SK-MEL-5 (cell line): ENCODE results near the gene TMEM266. TPM values are rescaled to one million over a fixed set of nuclear protein-coding genes. Genes with fewer than 3 reads are reported as not detected.

Source experiments
- DNase-seq: peaks from one replicate; pipeline ENCODE4 v3.0.0-alpha.2; 2016; ENCODE audit warnings: low read depth, low spot score
- in situ Hi-C: cut with HindIII; loops from 2 replicates; pipeline ENCODE4 v1.10.0; 2016; ENCODE audit warnings: low sequenced_read_pairs, high pct_unique_total_duplicates, low pct_unique_long_range_greater_than_20kb
- total RNA-seq: library from RNA; depleted of rRNA; stranded (reverse); fragments of >200 nt; shearing (Covaris generic); gene quantifications from 2 replicates; pipeline ENCODE4 v1.2.3, GENCODE V29; 2014; rRNA removed

The TMEM266 gene
- total RNA-seq, 1 experiment from 2014 or later: 1.9 TPM

- in situ Hi-C loops: no loop called here
- DNase-seq: peak; percentile 72
Measured at GRCh38 chr15:76235186-76235826, 175.5 kb downstream of the TMEM266 start.

- in situ Hi-C loops: no loop called here
- DNase-seq: no peak
Measured at GRCh38 chr15:76236350-76236749, 176.6 kb downstream of the TMEM266 start.

- in situ Hi-C loops: no loop called here
- DNase-seq: no peak
Measured at GRCh38 chr15:76239786-76240185, 180.0 kb downstream of the TMEM266 start.

- no peak for DNase-seq
- in situ Hi-C loops: no loop called here
Measured at GRCh38 chr15:76245072-76245610, 185.4 kb downstream of the TMEM266 start.

- no peak for DNase-seq
- in situ Hi-C loops: no loop called here
Measured at GRCh38 chr15:76251717-76252116, 191.9 kb downstream of the TMEM266 start.

GRCh38 chr15:76252249-76252648 lies 192.5 kb downstream of the TMEM266 start:
- in situ Hi-C loops: no loop called here
- DNase-seq: no peak

- DNase-seq: no peak
Measured at GRCh38 chr15:76253691-76254473, 194.1 kb downstream of the TMEM266 start.

More at GRCh38 chr15:76253691-76254473, 194.1 kb downstream of the TMEM266 start:
- in situ Hi-C loops: no loop called here

Other genes with a start within 250 kb of the TMEM266 start
- 26.0 and 30.2 TPM in 2 replicates for gene UBE2Q2, start 216.5 kb upstream of the TMEM266 start, total RNA-seq
- gene FBXO22, start 156.1 kb upstream of the TMEM266 start, total RNA-seq: 74.1 and 83.3 TPM in 2 replicates
- gene NRG4, start 47.6 kb upstream of the TMEM266 start, total RNA-seq: 2.8 and 6.3 TPM in 2 replicates